Epithelial cell of esophagus (primary cell): Measurements from ENCODE around the gene RFPL4AL1.
"Not testable (repeated sequence)": the region's sequence is repeated elsewhere in the genome, so short reads cannot be mapped to it uniquely, and the experiment has no call there.

Experiments
- DNase-seq: peaks from one replicate; pipeline ENCODE4 v3.0.0; 2010; ENCODE audit warnings: low read depth
- H3K4me3 ChIP-seq: 2 replicates; pipeline ENCODE4 v1.5.1; 2011; ENCODE audit warnings: mild to moderate bottlenecking, low read length, control low read depth
- CTCF ChIP-seq: IDR thresholded peaks from 2 replicates; pipeline ENCODE4 v1.5.1; 2011; ENCODE audit warnings: low read depth, mild to moderate bottlenecking, low read length, control low read depth, inconsistent platforms; ENCODE audit not compliant: insufficient read depth; ENCODE audit errors: missing control alignments

RFPL4AL1 gene

GRCh38 chr19:55766466-55766865 is 2.5 kb upstream of the RFPL4AL1 start:
- no peak for DNase-seq
- no peak overlapping the region for H3K4me3 ChIP-seq
- no peak for TF ChIP-seq CTCF

GRCh38 chr19:55769632-55770031 is 714 bp downstream of the RFPL4AL1 start:
- H3K4me3 ChIP-seq, DNase-seq: not testable (repeated sequence)

GRCh38 chr19:55777528-55777927 is 8.6 kb downstream of the RFPL4AL1 start:
- no peak for TF ChIP-seq CTCF
- no peak for DNase-seq
- no peak overlapping the region for H3K4me3 ChIP-seq

- no peak for TF ChIP-seq CTCF
- no peak overlapping the region for H3K4me3 ChIP-seq
- no peak for DNase-seq
Measured at GRCh38 chr19:55778331-55778730, 9.4 kb downstream of the RFPL4AL1 start.

- no peak for DNase-seq
- no peak overlapping the region for H3K4me3 ChIP-seq
- TF ChIP-seq CTCF, result no peak
Measured at GRCh38 chr19:55781112-55781511, 12.2 kb downstream of the RFPL4AL1 start.

GRCh38 chr19:55795021-55795420 is 26.1 kb downstream of the RFPL4AL1 start:
- DNase-seq, result no peak
- no peak overlapping the region for H3K4me3 ChIP-seq
- no peak for TF ChIP-seq CTCF

GRCh38 chr19:55801416-55801815 is 32.5 kb downstream of the RFPL4AL1 start:
- no peak for TF ChIP-seq CTCF
- no peak for DNase-seq
- H3K4me3 ChIP-seq, result no peak overlapping the region

GRCh38 chr19:55802281-55802680 is 33.4 kb downstream of the RFPL4AL1 start:
- no peak for DNase-seq
- TF ChIP-seq CTCF, result no peak
- no peak overlapping the region for H3K4me3 ChIP-seq
